ENCODE results near the gene IRS1. TPM values are rescaled to one million over a fixed set of nuclear protein-coding genes. Genes with fewer than 3 reads are reported as not detected.

The IRS1 gene
- polyA plus RNA-seq, 4 donors = 11.4 to 14.8 (median 12.7) TPM

- DNase-seq (ENCODE audit: low read depth in 4 of 4, low spot score in 2 of 4) = no peak
Observed at GRCh38 chr2:226760412-226761194, 39.0 kb downstream of the IRS1 start.

- DNase-seq (ENCODE audit: low read depth in 4 of 4, low spot score in 2 of 4) = no peak
Observed at GRCh38 chr2:226759768-226760167, 39.9 kb downstream of the IRS1 start.

GRCh38 chr2:226758921-226759640, 40.5 kb downstream of the IRS1 start:
- no peak for DNase-seq (ENCODE audit: low read depth in 4 of 4, low spot score in 2 of 4)

- no peak for DNase-seq (ENCODE audit: low read depth in 4 of 4, low spot score in 2 of 4)
Observed at GRCh38 chr2:226756131-226756530, 43.5 kb downstream of the IRS1 start.

- DNase-seq (ENCODE audit: low read depth in 4 of 4, low spot score in 2 of 4) = no peak
Observed at GRCh38 chr2:226755631-226756030, 44.0 kb downstream of the IRS1 start.

- DNase-seq (ENCODE audit: low read depth in 4 of 4, low spot score in 2 of 4) = no peak
Observed at GRCh38 chr2:226754821-226755604, 44.6 kb downstream of the IRS1 start.

- no peak for DNase-seq (ENCODE audit: low read depth in 4 of 4, low spot score in 2 of 4)
Observed at GRCh38 chr2:226752887-226753286, 46.7 kb downstream of the IRS1 start.

- no peak for DNase-seq (ENCODE audit: low read depth in 4 of 4, low spot score in 2 of 4)
Observed at GRCh38 chr2:226747288-226747687, 52.3 kb downstream of the IRS1 start.

- DNase-seq (ENCODE audit: low read depth in 4 of 4, low spot score in 2 of 4) = no peak
Observed at GRCh38 chr2:226746196-226746800, 53.3 kb downstream of the IRS1 start.

GRCh38 chr2:226743915-226744314, 55.7 kb downstream of the IRS1 start:
- no peak for DNase-seq (ENCODE audit: low read depth in 4 of 4, low spot score in 2 of 4)

- no peak for DNase-seq (ENCODE audit: low read depth in 4 of 4, low spot score in 2 of 4)
Observed at GRCh38 chr2:226742347-226742746, 57.3 kb downstream of the IRS1 start.

GRCh38 chr2:226740039-226740648, 59.5 kb downstream of the IRS1 start:
- DNase-seq (ENCODE audit: low read depth in 4 of 4, low spot score in 2 of 4) = no peak

- no peak for DNase-seq (ENCODE audit: low read depth in 4 of 4, low spot score in 2 of 4)
Observed at GRCh38 chr2:226739545-226740030, 60.0 kb downstream of the IRS1 start.

GRCh38 chr2:226738821-226739544, 60.6 kb downstream of the IRS1 start:
- no peak for DNase-seq (ENCODE audit: low read depth in 4 of 4, low spot score in 2 of 4)

- DNase-seq (ENCODE audit: low read depth in 4 of 4, low spot score in 2 of 4) = no peak
Observed at GRCh38 chr2:226738191-226738820, 61.3 kb downstream of the IRS1 start.

- DNase-seq (ENCODE audit: low read depth in 4 of 4, low spot score in 2 of 4) = no peak
Observed at GRCh38 chr2:226736382-226736781, 63.2 kb downstream of the IRS1 start.

GRCh38 chr2:226733927-226734564, 65.6 kb downstream of the IRS1 start:
- DNase-seq (ENCODE audit: low read depth in 4 of 4, low spot score in 2 of 4) = no peak

- DNase-seq (ENCODE audit: low read depth in 4 of 4, low spot score in 2 of 4) = no peak
Observed at GRCh38 chr2:226733189-226733858, 66.3 kb downstream of the IRS1 start.

Data from left renal cortex interstitium (tissue), 4 donors.